RWPE1 (cell line): ENCODE measurements around the gene CACNA1S.

Experiments
- CTCF ChIA-PET: fragments of 350-600 bp; sonication (Branson Sonifier 250); formaldehyde crosslinking; extraction: SDS; loops from one replicate; lab custom pipeline; 2021; lab: Yijun Ruan, JAX
- POLR2A ChIA-PET: fragments of 400-600 bp; formaldehyde crosslinking; extraction: SDS; loops from one replicate; lab custom pipeline; 2020; ENCODE audit warnings: antibody characterized with exemption; ENCODE audit not compliant: low non-redundant PET; lab: Yijun Ruan, JAX
- DNase-seq: peaks from one replicate; pipeline ENCODE4 v3.0.0; 2012; ENCODE audit warnings: low spot score
- H3K27ac ChIP-seq: fragments of 450-650 bp; 2 replicates; pipeline ENCODE4 v1.5.1; 2017
- TF ChIP-seq, protein P1 (sequence below): fragments of 450-650 bp; conservative IDR thresholded peaks from 2 replicates; pipeline ENCODE4 v1.5.1; 2017; ENCODE audit warnings: low read depth, mild to moderate bottlenecking

The CACNA1S gene

GRCh38 chr1:201023517-201023902 is 88.7 kb downstream of the CACNA1S start, which contains the start of gene KIF21B:
KIF21B (minus strand) TSS chr1:201023714; CDS start chr1:201023383, 331 bp downstream.
- TF ChIP-seq, protein P1, sequence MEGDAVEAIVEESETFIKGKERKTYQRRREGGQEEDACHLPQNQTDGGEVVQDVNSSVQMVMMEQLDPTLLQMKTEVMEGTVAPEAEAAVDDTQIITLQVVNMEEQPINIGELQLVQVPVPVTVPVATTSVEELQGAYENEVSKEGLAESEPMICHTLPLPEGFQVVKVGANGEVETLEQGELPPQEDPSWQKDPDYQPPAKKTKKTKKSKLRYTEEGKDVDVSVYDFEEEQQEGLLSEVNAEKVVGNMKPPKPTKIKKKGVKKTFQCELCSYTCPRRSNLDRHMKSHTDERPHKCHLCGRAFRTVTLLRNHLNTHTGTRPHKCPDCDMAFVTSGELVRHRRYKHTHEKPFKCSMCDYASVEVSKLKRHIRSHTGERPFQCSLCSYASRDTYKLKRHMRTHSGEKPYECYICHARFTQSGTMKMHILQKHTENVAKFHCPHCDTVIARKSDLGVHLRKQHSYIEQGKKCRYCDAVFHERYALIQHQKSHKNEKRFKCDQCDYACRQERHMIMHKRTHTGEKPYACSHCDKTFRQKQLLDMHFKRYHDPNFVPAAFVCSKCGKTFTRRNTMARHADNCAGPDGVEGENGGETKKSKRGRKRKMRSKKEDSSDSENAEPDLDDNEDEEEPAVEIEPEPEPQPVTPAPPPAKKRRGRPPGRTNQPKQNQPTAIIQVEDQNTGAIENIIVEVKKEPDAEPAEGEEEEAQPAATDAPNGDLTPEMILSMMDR: no peak
- POLR2A ChIA-PET: no interaction called here
- DNase-seq: peak; percentile 93
- no peak within 1 kb of the TSS for H3K27ac ChIP-seq
- CTCF ChIA-PET: interaction anchor here (0.6 to 3.7 kb wide), 9 partner anchors 18 to 147 kb away, joined by 3 to 24 read pairs (median 4); no protein-coding TSS in a partner anchor

DNA sequence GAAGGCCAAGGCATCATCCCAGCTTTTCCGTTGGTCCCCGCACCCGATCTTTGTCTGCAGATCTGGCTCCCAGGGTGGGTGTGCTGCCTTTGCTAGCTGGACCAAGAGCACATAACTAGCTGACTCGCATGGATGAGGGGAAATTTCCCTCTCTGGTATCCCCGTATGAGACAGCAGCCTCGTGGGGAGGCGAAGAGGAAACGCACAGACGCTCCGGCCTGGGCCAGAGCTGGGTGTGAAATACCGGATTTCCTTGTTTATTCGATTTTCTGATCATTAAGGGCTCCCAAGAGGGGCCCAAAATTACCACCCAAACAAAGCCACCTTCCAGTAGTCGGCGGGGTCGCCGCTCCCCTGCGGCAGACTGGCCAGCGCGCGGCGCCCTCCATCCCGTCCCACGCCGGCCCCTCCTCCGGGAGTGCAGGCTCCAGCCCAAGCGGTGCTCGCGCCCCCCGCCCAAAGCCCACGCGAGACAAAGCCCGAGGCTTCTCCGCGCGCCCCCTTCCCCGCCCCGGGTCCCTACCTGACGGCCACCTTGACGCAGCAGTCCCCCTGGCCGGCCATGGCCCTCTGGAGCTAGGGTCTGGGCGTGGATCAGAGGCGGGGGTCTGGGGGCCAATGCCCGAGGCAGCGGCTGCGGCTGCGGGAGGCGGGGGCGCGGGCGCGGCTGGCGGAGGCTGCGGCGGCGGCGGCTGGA is 89.3 kb downstream of the CACNA1S start:
- CTCF ChIA-PET: interaction anchor here (0.6 to 3.7 kb wide), 7 partner anchors 16 to 148 kb away, joined by 3 to 24 read pairs (median 4); no protein-coding TSS in a partner anchor
- POLR2A ChIA-PET: no interaction called here
- TF ChIP-seq, protein P1: no peak
- DNase-seq: no peak
- no peak overlapping the region for H3K27ac ChIP-seq

DNA sequence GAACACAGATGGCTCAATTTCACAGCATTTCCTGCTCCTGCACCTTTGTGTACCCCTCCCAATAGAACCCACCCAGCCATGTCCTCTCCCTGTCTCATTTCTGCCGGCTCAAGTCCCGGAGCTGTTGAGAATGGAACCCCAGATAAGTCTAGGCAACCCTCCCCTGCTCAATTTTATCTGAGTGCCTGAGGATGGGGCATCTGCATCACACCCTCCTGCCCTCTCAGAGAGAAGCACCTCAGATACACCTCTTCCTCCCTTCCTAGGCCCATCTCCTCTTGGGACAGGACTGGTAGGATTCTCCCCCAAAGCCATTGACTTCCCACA is 89.8 kb downstream of the CACNA1S start:
- no peak overlapping the region for H3K27ac ChIP-seq
- POLR2A ChIA-PET: no interaction called here
- no peak for DNase-seq
- CTCF ChIA-PET: interaction anchor here (0.6 to 3.7 kb wide), 3 partner anchors 17 to 50 kb away, joined by 3 to 24 read pairs (median 4); no protein-coding TSS in a partner anchor
- TF ChIP-seq, protein P1: no peak

- ChIA-PET POLR2A (interaction anchor here (0.6 kb wide), 2 partner anchors 59 to 127 kb away, joined by 4 to 5 read pairs; no protein-coding TSS in a partner anchor), CTCF (interaction anchor here (0.6 to 3.7 kb wide), 4 partner anchors 17 to 97 kb away, joined by 3 to 24 read pairs (median 4); no protein-coding TSS in a partner anchor)
- no peak for DNase-seq
- H3K27ac ChIP-seq: no peak overlapping the region
- TF ChIP-seq, protein P1: no peak
Measured at GRCh38 chr1:201021630-201022492, 90.4 kb downstream of the CACNA1S start.

DNA sequence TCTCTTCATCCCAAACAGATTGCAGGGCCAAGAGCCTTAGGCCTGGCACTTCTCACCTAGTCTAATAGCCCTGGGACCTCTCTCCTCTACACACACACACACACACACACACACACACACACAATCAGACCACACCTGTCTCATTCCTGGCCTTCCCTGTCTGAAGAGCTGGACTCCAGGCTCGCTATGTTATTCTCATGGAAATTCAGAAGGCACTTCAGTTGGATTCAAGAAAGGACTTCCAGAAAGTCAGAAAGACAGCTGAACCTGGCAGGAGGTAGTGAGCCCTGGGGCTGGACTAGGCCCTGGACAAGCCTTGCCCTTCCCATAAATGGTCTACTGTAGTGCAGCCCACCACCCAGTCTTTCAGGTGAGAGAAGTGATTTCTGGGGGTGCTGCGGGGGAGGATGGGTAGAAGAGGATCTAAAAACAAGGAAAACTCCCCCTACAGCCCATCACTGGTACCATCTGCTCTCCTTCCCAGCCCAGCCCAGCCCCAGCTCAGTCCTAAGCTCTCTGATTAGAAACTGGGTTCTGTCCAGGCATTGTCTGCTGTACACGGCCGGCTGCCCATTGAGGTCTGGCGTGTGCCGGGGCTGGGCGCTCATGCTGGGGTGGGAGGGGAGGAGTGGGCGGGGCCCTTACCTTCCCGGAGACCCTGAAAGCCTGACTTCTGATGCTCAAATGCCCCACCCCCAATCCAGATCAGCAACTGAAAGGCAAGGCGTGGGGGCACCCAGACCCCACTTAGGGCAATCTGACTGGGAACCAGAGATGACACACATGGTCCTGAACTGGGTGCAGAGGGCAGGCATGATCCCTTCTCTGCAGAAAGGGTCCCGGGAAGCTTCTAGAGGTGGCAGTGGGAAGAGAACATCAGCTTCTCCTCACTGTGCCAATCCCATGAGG is 91.3 kb downstream of the CACNA1S start:
- H3K27ac ChIP-seq: peak overlapping the region; percentile 24
- POLR2A ChIA-PET: interaction anchor here (0.6 kb wide), 2 partner anchors 60 to 126 kb away, joined by 4 to 5 read pairs; no protein-coding TSS in a partner anchor
- DNase-seq: peak; percentile 62

More for the DNA sequence above, 91.3 kb downstream of the CACNA1S start:
- TF ChIP-seq, protein P1: no peak
- CTCF ChIA-PET: interaction anchor here (1.0 to 3.7 kb wide), 6 partner anchors 12 to 102 kb away, joined by 3 to 24 read pairs (median 4); no protein-coding TSS in a partner anchor
